NCI-H187 treated with DMSO at 0.1 percent for 48 hours (cell line): ENCODE data around the gene CYP24A1.
A peak's percentile ranks its signal among the peaks of the same experiment; 100 is the strongest.

Experiments
- DNase-seq: peaks from one replicate; lab custom pipeline; 2025; lab: John Stamatoyannopoulos, UW

Gene CYP24A1

DNA sequence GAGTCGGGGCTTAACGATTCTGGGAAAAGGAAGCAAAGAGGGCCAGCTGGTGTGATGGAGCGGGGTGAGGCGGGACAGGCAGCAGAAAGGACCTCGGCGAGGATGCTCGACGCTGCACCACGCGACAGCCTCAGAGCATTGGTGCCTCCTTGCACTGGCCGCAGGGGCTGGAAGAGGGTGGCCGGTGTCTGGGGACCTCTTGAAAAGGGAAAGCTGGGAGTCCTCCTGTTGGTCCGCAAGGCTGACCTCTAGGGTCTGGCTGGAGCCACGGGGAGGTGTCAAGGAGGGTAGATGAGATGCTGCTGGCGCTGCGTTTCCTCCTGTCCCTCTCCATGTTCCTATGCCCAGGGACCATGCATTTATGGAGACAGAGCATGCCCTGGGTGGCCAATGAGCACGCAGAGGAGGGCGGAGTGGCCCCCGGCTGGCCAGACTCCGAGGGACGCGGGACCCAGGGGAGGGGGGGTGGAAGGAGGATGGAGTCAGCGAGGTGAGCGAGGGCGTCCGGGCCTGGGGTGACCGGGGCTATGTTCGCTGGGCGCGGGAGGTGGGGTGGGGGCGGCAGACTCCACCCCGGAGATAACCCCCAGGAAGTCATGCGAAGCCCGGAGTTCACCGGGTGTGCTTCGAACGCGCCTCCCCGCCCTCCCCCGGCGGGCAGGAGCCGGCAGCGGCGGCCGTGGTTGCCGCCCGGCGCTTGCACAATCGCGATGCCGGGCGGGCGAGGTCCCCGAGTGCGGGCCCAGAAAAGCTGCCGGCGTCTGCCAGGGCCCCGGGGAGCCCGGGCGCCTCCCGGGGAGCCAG lies at the start of gene CYP24A1:
Gene CYP24A1, minus strand, starts transcription at position 334 of the 804 bp plus-strand sequence. CDS start 407 bp downstream, outside the sequence.
- no peak for DNase-seq

DNA sequence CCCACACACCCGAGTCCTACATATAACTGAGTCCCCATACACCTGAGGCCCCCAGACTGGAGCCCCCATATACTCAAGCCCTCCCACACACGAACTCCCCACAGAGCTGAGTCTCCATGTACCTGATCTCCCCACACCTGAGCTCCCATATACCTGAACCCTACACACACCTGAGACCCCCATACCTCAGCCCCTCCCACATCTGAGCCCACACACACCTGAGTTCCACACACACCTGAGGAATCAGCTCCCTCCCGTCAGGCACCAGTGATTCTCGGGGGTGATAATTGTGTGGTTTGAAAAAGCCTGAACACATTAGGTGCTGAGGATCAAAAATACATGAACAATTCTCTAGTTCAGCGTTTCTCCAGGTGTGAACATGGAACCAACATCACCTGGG lies 49.5 kb upstream of the CYP24A1 start:
- no peak for DNase-seq

DNA sequence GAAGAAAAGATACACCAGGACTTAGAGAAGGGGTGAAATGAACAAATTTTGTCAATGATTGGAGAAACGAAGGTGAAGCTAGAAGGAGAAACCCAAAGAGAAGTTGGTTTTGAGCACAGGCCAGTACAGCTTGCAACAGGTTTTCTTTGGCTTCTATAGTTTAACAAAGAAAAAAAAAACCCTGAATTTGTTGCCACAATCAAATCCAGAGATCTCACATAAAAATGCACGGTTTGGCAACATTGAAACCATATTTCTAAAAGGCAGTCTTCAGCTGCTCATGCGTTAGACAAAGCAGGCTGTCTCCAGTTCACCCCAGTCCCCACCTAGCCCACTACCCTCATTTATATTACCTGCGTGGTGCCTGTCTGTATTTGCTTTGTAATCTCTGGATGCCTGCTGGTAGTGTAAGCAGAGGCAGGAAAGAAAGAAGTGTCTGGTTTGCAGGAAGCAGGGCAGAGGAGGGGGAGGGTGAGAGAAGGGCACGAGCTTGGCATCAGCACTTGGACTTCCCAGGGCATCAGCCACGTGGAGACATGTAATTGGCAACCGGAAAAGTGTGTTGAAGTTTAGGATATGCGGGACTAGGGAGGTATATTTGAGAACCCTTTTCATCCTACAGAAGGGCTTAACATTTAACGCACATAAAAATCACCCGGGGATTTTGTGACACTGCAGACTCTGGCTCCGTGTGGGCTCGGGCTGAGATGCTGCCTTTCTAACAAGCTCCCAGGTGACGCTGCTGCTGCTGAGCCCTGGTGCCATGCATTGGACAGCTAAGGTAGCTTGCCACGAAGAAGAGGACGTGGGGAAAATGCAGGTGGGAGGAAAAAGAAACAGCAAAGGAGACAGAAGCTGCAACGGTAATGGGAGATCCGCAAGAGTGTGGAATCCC lies 48.5 kb upstream of the CYP24A1 start:
- DNase-seq: no peak

DNA sequence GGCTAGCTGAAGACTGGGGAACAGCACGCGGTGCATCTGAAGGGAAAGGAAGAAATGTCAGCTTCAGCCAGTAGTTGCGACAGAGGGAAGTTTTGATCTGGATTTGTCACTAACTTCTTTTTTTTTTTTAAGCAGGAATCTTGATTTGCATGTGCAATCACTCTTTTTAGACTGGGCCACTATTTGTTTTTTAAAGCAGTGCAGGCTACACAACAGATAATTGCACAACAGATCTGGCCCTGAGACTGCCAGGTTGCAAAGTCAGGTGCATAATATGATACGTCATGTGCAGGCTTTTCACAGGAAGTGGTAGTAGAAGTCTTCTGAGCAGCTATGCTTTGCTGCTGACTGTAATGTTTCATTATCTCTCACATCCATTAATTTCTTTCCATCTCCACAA lies 47.6 kb upstream of the CYP24A1 start:
- no peak for DNase-seq

DNA sequence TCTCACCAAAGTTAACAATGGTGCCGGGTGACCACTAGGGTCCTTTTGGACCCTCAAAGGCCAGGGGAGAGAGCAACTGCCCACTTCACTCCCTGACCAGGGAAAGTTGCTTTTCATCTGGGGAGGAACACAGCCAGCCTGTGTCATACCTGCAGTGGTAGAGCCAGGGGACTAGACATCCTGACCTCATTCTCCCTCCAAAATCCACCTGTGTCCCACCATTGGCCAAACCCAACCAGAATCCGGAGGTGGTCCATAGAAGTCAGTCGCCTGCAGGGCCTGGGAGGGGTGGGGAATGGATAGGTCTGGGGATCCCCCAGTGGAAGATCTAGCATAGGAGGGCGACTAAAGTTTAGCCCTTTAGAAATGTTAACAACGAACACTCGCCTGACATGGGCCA lies 46.9 kb upstream of the CYP24A1 start:
- no peak for DNase-seq

DNA sequence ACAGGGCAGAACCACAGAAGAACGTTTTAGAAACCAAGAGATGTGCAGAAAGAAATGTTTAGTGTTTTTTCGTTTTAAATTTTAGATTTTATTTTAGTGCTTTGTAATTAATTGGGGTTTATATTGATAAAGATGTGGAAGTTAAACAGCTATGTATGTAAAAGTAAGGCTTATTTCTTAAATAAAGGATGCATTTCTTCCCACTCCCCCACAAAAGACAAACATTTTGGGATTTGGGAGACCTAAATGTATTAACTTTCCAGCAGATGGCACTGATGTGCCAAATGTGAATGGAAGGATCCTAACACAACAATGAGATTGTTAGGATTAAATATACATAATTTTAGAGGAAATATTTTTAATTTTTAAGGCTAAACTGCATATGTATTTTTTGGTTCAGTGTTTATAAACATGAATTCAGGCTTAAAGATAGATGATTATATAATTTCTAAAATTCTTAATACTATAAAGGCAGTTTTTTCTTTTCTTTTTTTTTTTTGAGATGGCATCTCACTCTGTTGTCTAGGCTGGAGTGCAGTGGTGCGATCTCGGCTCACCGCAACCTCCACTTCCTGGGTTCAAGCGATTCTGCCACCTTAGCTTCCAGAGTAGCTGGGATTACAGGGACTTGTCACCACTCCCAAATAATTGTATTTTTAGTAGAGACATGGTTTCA lies 46.1 kb upstream of the CYP24A1 start:
- DNase-seq: no peak

DNA sequence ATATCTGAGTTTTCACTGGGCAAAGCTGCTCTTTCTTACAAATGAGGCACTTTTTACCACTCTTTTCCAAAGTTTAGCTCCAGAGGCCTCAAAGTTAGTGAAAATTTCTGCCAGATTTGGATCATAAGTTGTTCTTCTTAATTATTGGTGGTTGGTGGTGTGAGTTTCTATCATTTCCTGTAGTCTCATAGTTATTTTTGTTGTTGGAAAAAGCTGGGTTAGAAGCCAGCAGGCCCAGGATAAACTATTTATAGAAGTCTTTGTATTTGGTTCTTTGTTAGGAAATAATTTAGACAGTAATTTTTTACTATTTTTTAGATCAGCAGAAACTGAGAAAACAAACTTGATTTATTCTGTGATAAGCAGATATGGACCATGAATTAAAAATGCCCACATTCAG lies 44.7 kb upstream of the CYP24A1 start:
- no peak for DNase-seq

DNA sequence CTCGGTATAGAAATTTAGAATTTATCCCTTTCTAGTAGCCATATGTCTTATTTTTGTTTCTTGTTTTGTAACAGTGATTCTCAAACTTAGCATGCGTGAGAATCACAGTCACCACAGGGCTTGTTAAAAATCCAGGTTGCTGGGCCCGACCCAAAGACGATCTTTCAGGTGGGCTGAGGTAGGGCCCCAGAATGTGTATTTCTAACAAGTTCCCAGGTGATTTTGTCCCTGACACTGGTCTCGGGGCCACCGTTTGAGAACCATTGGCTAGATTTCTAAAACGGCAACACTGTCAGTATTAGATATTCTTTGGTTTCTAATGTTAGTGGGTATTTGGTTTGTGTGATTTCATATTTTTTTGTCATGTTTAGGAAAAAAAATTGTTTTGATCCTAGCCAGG lies 44.0 kb upstream of the CYP24A1 start:
- no peak for DNase-seq

DNA sequence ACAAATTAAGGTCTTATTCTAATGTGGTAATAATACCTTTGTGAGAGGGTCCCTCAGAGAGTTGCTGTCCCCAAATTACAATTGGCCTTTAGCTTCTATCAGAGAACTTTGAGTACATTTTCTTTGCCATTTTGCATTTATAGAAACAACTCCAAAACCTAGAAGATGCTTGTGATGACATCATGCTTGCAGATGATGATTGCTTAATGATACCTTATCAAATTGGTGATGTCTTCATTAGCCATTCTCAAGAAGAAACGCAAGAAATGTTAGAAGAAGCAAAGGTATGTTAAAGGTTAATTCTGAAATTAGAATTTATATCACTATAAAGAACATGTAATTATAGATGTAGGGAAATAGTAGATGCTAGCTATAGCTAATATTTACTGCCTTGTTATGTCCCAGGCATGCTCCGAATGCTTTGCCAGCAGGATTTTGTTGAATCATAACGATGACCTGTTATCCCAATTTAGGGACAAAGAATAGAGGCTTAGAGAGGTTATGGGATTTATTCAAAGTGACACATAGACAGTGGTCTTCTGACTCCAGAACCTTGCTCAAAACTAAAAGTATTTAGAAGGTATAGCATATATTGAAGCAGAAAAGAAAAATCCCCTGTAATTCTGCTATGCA lies 41.5 kb upstream of the CYP24A1 start:
- DNase-seq: no peak

DNA sequence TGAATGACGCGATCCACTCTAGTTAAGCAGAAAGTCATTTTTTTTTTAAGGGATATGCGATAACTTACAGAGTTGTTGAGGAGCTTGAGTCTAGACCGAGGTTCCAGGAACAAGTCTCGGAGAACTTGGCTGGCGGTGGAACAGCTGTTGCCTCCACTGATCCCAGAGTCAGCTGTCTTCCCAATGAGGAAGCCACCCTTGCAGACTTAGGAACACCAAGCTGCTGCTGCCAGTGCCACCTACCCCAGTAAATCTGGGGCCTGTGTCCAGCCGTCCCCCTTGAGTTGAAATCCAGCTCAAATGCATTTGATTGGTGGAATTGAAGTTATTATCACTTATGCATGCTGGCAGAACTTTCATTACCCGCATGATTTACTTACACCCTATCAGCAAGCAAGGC lies 40.8 kb upstream of the CYP24A1 start:
- no peak for DNase-seq

DNA sequence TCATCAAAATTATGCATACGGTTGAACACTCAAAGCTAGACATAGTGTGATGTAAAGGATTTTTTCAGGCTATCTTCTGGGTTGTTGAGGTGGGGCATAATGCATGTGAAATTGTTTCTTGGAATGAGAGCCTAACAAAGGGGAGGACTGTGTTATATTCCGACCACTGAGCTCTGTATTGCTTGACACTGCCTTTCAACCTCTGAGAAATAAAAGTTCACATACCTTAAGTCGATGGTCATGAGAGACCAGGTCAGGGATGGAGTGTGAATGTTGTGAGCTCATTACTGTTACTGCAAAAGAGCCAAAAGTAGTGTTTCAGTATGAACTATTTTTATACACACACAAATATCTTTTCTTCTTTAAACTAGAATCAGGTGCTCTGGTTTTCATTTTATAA lies 39.1 kb upstream of the CYP24A1 start:
- DNase-seq: no peak

DNA sequence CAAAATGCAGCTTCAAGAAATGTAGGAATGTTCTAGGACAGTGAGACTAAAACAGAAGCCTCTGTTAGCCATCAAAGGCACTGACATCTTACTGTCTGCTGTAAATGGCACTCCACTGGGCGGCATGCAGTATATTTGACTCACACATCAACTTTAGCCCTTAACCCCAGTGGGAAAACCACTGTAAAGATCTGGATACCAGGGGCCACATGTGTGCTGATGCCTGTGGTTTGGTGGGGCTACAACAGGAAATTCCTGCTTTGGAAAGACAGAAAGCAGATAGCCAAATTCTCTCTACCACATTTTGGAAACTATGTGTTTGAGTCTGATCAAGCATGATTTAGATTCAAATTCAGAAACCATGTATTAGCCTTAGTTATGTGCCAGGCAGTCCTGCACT lies 38.4 kb upstream of the CYP24A1 start:
- DNase-seq: no peak

DNA sequence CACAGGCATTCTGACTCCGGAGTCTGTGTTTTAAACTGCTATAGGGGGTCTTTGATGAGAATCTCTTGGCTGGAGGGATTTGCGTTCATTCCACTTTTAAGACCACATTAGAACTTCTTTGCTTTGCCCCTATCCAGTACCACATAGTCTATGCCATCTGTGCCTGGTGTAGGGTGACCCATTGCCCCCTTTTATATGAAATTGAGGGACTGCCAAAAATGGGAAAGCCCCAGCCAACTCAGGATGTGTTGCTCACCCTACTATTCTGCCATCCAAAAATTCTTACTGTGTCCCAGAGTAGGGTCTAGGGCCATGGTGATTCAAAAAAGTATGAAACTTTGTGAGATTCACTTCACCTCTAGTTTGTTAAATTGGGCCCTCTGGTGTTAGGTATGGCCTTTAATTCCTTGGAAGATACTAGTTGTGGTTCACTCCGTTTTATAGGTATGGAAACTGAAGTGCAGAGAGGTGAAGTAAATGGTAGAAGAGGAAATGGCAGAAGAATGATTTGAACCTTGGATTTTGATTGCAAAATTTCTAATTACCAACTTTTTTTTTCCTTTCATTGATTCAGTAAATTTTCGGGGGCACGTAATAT lies 35.5 kb upstream of the CYP24A1 start:
- DNase-seq: no peak

DNA sequence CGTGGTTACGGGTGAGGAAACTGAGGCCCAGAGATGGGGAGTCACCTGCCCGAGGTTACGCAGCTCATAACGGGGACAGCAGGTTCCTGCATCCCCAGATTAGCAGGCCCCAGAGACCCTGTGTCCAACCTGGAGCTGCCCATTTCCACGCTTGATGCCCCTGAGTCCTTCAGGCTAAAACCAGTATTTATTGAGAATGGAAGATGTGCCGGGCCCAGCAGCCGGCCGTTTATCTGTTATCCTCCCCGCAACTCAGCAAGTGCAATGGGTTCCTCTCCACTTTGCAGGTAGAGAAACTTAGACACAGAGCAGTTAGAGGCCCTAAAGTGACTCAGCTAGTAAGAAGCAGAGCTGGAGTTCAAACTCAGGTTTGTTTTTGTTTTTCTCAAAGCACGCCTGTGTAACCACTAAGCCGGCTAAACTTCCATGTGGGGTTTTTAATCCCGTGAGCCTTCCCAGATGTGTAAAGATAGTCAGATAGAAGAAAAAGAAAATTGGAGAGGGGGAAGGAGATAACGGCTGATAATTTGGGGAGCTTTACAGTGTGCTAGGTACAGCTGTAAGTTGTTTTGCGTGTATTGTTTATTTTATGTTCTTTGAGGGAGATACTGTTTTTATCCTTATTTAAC lies 34.9 kb upstream of the CYP24A1 start:
- DNase-seq: no peak

DNA sequence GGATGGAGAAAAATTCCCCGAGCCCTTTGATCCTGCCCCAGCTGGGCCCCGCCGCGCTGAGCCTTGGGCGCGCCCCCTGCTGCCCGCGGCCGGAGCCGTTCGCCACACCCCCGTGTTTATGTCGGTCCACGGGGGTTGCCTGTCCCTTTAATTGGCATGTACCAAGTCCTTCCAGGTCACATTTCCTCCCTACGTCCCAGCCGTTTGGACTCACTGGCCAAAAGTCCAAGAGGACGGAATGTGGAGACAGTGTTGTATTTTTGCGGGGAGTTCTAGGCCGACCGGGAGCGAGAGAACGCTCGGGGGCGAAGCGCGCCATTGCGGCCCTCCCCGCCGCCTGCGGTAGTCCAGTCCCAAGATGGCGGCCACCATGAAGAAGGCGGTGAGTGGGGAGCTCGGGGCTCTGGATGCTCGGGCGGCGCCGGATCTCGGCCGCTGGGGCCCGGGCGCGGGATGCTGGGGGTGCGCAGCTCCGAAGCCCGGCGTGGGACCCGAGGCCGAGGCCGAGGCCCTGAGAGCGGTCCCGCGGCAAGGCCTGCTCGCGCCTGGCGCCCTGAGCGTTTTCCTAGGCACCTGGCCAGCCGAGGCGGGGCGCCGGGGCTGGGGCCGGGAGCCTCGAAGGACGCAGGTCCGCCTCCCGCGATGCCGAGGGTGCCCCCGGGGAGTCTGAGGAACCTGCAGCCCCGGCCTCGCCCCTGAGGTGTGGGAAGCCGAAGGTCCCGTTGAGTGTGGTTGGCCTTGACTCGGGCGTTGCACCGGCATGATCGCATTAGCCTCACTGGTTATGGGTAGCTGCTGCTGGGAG lies 34.2 kb upstream of the CYP24A1 start, which contains the start of gene PFDN4:
Gene PFDN4, plus strand, starts transcription at position 345 of the 805 bp plus-strand sequence. Its CDS starts 14 bp downstream, at position 359.
- peak; percentile 21 for DNase-seq

DNA sequence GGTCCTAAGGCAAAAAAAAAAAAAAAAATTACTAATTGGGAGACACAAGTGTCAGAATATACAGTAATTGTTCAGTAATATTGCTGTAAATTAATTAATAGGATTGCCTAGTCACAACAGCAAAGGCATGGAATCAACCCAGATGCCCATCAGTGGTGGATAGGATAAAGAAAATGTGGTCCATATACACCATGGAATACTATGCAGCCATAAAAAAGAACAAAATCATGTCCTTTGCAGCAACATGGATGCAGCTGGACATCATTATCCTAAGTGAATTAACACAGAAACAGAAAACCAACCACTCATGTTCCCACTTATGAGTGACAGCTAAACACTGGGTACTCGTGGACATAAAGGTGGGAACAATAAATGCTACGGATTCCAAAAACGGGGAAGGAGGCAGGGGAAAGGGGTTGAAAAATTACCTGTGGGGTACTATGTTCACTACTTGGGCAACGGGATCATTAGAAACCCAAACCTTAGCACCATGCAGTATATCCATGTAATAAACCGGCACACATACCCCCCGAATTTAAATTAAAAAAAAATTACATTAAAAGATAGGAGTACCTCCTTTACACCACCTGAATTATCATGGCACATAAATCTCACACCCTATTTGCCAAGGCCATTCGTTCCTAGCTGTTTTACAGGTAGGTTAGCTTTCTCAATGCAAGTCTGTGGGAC lies 33.4 kb upstream of the CYP24A1 start:
- DNase-seq: no peak

DNA sequence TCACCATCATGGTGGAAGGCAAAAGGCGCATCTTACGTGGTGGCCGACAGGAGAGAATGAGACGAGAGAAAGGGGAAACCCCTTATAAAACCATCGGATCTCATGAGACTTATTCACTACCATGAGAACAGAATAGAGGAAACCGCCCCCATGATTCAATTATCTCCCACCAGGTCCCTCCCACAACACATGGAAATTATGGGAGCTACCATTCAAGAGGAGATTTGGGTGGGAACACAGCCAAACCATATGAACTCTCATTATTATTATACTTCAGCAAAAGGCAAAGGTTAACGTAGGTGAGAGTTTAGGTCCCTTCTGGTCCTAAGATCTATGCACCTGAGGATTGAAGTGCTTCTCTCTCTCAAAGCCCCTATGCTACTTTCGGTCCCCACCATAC lies 31.7 kb upstream of the CYP24A1 start:
- no peak for DNase-seq

DNA sequence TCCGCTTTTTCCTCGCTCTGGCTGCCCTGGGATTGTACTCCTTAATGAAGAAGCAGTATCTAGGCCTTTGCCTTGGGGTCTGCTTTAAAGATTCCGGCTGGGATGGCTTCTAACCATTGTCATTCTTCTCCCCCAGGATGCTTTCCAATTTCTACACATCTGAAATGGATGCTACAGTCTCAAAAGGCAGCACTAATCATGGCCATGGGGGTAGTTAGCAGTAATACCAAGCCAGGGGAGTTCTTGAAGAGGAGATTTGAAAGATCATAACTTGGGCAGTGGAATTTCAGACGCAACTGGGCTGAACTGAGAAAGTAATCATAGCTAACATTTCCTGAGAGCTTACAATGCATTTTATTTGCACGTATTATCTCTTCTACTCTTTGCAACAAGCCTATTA lies 30.7 kb upstream of the CYP24A1 start:
- DNase-seq: no peak

DNA sequence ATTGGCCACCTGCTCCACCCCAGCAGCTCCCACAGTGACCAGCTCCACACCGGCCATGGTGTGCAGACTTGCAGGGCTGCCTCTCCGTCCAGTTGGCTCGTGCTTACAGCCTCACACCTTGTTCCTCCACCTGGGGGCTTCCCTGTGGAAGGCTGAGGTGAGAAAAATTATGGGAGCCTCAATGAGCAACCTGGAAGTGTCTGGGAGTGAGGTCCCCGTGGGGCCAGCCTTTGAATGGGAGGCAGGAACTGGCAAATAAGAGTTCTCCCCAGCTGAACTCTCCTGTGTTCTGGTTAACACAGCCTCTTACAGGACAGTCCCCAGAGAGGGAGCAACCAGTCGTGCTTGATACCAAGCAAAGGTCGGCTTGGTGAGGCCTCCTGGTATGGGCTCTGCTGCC lies 30.3 kb upstream of the CYP24A1 start:
- DNase-seq: no peak

DNA sequence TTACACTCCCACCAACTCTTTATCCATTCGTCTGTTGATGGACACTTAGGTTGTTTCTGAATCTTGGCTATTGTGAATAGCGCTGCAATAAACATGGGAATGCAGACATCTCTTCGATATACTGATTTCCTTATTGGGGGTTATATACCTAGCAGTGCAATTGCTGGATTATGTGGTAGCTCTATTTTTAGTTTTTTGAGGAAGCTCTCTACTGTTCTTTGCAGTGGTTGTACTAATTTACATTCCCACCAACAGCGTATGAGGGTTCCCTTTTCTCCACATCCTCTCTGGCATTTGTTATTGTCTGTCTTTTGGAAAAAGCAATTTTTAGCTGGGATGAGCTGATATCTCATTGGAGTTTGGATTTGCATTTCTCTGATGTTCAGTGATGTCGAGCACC lies 29.5 kb upstream of the CYP24A1 start:
- no peak for DNase-seq
